ENCODE data around the gene TMEM126A.
"Not testable (repeated sequence)": the region's sequence is repeated elsewhere in the genome, so short reads cannot be mapped to it uniquely, and the experiment has no call there.

Gene TMEM126A

DNA sequence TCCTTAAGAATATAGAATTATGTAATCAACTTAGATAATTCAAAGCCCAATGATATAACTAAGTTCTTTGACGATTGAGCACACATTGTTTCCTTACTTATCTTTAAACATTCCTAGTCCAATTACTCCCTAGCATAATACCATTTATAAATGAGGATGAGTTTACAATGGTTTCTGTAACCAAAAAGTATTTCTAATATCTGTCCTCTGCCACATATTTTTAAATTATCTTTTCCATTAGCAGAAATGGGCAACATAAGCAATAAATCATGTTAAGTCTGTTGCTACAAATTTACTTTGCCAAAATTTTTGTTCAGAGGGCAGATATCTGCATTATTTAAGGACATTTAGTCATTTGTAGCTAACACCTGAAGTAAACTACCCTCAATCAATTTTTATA lies 10.4 kb downstream of the TMEM126A start:
- DNase-seq (ENCODE audit: low spot score), result no peak

DNA sequence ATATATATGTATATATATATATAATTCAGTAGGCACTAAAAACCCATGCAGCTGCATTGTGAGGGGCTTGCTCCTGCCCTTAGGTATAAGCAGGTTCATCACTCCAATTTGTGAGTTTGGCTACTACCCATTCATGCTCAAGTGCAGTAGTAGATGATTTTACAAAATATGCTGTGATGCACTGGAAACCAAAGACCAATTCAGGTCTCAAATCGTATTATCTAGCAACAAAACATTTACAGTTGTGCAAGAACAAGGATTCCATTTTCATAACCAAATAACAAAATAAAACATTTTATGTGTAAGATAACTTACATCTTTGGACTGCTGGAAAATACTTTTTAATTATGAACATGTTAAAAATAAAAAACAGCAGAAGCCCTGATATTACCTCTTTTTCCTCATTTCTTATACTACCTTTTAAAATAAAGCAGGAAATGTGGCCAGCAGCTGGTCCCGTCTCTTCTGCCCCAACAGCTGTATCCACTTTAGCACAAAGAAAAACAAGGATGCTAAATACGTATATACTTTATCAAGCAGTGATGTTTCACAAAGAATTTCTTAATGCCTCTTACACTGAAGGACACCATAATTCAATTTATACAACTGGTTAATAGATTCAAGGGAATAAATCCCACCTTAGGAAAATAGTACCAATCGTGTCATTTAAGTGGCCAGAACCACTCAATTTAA lies 14.4 kb downstream of the TMEM126A start:
- no peak for DNase-seq (ENCODE audit: low spot score)

DNA sequence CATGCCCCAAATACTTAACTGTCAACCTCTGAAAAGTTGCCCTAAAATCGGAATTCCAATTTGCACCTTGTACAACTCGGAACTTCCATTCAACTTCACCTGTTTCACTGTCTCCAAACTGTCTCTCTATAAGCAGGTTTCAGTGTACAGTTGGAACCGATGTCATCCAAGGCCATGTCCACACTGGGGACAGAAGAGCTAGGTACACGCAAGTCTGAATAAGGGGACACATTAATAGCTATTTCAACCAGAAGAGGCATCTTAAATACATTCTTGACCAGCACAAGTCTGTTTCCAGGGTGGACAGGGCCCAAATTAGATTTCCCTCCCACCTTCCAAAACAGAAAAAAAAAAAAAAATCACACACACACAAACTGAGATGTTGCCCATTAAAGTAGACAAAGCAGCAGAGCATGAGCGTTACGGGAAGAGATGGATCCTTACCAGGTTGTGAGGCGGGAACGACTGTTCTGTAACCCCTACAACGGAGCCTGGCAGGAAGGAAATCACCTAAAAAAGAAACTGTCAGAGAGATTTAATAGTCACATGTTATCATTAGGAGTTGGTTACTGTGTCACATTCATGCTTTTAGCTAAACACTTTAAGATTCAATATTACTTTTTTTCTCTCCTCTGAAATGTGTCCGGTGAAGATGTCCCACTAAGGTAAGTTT lies 15.4 kb downstream of the TMEM126A start:
- peak; percentile 12 for DNase-seq (ENCODE audit: low spot score)

DNA sequence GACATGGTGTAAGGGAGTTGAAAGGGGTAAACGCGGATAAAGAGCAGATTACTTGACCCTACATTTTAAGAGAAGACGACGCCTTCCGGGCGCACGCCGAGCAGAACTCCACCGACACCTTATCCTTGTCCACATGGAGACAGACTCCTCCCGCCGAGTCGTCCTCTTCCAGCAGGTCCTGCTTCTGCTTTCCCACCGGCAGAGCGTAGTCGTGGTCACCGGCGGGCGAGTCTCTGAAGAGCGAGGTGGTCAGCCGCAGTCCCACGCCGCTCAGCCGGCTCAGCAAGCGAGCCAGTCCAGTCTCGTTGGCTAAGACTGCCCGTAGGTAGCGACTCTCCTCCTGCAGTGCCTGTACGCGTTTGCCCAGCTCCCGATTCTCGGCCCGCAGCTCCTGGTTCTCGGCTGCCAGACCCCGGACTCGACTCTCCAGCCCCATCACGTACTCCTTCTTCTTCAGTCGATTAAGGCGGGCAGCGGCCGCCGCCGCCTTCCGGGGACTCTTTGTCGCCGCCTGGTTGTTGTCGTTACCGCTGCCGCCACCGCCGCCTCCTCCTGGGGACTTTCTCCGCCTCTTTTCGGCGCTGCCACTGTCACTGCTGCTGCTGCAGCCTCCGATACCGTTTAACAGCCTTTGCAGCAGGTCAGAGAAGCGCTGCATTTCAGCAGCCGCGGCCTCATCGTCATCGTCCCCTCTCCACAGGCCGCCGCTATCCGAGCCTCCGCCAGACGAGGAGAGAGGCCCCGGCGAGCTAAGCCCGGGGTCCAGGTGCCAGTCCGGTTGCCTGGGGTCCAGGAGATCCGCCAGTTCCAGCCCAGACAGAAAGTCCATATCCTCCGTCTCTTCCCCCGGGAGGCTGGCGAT lies 16.2 kb downstream of the TMEM126A start:
- peak; percentile 62 for DNase-seq (ENCODE audit: low spot score)

DNA sequence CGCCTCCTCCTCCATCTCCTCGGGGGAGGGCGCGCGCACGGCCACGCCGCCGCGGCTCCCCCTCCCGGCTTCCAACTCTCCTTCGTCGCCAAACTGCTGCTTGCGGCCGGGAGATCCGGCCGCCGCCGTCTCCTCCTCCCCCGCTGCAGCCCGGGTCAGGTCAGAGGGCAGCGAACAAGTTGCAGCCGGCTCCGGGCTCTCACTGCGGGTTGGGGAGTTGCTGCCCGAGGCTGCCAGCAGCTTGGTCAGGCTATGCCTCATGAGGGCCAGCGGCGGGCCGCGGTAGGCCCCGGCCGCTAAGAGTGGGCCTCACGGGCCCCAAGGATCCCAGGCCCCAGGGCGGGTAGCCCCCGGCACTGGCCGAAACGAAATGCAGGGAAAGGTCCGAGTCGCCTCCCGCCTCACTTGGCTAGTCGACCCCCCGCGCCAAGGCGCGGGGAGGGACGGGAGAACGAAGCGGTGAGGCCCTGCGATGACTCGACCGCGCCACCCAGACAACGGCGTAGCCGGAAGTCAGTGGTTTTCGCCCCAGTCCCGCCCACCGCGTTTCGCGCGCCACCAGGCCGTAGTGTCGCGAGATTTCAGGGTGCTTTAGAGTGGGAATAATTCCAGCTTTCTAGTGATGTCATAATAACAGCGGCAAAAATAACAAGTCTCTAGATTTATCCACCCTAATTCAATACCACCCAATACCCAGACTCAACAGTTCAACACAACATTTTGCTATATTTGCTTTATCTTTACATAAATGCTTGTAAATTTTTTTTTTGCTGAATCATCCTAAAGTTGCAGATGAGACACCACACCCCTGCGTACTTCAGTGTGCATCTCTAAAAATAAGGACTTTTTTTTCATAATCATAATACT lies 17.1 kb downstream of the TMEM126A start, which contains the start of gene CREBZF:
Gene CREBZF (minus strand): TSS at position 515 of the 867 bp plus-strand sequence. CDS start 254 bp downstream, at position 261.
- peak; percentile 95 for DNase-seq (ENCODE audit: low spot score)

DNA sequence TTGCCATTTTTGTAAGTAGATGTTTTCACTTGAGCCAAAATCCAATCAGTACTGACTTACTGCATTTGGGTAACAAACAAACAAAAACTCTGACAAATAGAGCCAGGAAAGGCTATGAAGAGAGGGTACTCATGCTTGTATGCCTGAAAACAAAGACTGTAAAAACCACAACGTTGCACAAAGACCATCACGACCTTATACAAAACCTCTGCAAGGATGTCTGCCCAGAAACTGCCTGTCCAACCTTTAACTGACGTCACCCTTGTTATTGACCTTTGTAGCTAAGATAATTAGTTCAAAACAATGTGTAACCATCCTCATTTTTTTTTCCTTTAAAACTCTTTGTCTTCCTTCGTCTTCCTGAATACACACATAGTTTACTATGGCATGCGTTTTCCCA lies 18.0 kb downstream of the TMEM126A start:
- DNase-seq (ENCODE audit: low spot score), result no peak

DNA sequence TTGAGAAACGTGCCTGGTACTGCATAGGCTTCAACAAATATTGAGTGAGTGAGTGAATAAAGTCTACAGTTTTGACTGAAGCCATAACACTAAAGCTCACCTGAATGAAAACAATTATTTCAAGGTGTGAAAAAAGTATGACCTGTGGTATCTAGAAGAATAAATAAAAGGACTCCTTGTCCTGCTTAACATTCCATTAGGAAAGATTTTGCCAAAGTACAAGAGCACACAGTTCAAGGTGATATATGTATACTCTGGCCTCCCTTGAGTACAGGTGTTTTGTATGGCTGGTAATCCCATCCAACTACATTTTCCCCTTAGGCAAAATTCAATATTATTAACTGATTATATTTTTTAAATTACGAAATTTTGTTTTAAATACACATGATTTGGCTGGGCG lies 18.9 kb downstream of the TMEM126A start:
- DNase-seq (ENCODE audit: low spot score), result no peak

DNA sequence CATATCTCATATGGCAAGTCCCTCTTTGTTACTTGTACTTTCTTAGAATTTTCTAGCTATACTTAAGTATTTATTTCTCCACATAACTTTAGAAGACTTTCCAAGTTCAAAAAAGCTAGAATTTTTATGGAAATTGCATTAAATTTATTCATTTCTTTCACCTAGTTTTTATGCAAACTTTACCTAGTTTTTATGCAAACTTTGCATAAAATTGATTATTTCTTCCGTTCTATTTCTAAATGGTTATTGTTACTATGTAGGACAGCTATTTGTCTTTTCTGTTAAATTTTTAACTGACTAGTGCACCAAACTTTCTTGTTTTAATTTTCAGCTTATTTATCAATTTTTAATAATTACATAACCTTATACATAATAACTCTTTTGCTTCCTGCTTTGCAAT lies 20.4 kb downstream of the TMEM126A start:
- DNase-seq (ENCODE audit: low spot score), result no peak

DNA sequence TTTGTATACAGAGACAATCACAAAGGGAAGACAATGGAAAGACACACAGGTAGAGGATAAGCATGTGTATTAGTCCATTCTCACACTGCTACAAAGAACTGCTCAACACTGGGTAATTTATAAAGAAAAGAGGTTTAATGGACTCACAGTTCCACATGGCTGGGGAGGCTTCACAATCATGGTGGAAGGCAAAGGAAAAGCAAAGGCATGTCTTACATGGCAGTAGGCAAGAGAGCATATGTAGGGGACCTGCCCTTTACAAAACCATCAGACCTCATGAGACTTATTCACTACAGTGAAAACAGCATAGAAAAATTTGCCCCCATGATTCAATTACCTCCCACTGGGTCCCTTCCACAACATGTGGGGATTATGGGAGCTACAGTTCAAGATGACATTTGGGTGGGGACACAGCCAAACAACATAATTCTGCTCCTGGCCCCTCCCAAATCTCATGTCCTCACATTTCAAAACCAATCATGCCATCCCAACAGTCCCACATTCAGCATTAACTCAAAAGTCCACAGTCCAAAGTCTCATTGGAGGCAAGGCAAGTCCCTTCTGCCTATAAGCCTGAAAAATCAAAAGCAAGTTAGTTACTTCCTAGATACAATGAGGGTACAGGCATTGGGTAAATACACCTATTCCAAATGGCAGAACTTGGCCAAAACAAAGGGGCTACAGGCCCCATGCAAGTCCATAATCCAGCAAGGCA lies 23.3 kb downstream of the TMEM126A start:
- not testable (repeated sequence) for DNase-seq (ENCODE audit: low spot score)

DNA sequence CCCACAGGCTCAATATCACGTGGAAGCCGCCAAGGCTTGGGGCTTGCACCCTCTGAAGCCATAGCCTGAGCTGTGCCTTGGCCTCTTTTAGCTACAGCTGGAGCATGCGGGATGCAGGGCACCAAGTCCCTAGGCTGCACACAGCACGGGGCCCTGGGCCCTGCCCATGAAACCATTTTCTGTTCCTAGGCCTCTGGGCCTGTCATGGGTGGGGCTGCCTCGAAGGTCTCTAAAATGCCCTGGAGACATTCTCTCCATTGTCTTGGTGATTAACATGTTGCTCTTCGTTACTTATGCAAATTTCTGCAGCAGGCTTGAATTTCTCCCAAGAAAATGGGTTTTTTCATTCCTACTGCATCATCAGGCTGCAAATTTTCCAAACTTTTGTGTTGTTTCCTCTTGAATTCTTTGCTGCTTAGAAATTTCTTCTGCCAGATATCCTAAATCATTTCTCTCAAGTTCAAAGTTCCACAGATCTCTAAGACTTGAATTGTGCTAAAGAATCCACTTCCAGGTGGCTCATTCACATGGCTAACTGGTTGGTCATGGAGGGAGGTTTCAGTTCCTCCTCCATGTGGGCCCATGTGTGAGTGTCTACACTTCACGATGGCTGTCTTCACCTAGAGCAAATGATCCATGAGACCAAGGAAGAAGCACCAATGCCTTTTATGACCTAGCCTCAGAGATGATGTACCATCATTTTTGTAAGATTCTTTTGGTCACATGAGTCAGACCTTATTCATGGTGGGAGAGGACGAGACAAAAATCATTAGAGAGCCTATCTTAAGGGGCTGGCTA lies 24.5 kb downstream of the TMEM126A start:
- DNase-seq (ENCODE audit: low spot score), result no peak

DNA sequence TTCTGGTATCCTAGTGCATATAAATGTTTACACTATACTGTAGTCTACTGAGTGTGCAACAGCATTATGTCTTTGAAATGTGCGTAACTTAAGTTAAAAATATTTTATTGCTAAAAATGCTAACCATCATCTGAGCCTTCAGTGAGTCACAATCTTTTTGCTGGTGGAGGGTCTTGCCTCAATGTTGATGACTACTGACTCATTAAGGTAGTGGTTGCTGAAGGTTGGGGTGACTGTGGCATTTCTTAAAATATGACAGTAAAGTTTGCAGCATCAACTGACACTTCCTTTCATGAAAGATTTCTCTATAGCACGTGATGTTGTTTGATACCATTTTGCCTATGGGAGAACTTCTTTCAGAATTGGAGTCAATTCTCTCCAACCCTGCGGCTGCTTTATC lies 25.6 kb downstream of the TMEM126A start:
- DNase-seq (ENCODE audit: low spot score), result no peak

DNA sequence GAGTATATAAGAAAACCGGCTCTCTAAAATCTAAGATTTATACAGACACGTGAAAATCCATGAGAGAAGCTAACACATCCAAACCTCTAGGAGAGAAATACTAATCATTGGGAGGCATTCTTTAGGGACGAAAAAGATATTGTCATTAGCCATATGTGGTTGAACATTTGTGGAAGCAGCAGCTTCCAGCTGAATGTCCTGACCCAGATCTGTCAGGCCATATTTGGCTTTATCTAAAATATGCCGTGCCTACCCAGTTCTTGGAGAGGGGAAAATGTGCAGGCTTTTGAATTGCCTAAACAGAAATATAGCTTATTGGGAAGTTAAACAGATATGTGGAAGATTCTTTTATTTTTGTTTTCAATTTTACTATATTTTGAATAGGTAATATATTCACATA lies 31.8 kb downstream of the TMEM126A start:
- no peak for DNase-seq (ENCODE audit: low spot score)

DNA sequence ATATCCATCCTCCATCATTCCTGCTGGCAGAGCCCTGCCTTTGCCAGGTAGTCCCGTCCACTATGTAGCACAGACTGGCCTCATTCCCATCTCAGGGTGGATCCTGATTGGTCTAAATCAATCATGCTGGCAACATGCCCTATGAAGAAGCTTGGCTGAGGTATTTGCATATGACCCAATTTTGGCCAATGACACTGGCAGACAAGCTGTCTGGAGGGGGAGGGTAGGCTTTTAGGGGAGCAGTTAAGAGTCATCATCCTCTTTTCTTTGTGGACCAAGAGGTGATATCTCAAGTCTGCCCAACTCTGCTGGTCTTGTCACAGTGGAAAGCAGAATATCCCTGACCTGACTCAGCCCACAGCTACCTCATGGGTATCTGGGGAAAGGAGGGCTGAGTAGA lies 33.1 kb downstream of the TMEM126A start:
- no peak for DNase-seq (ENCODE audit: low spot score)

DNA sequence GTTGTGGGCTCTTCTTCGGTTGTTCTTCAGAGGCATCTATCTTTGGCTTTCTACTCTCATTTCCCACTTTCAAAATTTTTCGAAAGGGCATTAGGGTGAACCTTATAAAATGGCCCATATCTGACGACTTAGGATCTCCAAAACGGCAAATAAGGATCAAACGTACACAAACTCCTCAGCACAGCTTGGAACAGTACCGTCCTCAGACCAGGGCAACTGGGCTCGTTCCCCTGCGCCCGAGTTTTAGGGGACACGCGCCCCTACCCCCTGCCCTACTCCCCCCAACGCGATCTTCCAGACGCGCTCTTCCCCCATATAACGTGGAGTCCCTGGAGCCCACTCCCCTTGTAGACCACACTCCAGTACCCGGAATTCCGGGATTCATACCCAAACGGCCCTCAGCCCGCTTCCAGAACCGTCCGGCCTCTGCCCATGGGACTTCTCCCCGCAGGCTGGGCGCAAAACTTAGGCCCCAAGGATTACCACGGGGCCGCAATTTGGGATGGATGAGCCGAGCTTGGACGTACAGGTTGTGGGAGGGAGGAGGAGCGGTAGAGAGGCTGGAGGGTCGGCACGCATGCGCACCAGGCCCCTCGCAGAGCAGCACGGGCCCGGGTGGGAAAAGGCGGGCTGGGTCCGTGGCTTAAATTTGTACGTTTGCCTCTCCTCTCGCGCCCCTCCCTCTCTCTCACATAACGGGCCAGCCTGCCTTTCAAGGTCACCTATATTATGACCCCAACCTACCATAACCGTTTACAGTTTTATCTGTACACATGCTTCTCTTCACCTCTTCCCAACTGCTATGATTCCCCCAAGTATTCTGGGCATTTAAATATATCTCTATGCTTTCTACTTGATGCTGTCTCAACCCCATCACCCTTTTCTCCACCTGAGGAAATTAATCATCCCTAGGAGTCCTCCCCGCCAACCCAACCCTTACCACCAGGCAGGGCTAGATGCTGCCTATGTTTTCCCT lies 34.9 kb downstream of the TMEM126A start:
- DNase-seq (ENCODE audit: low spot score), result peak; percentile 79

DNA sequence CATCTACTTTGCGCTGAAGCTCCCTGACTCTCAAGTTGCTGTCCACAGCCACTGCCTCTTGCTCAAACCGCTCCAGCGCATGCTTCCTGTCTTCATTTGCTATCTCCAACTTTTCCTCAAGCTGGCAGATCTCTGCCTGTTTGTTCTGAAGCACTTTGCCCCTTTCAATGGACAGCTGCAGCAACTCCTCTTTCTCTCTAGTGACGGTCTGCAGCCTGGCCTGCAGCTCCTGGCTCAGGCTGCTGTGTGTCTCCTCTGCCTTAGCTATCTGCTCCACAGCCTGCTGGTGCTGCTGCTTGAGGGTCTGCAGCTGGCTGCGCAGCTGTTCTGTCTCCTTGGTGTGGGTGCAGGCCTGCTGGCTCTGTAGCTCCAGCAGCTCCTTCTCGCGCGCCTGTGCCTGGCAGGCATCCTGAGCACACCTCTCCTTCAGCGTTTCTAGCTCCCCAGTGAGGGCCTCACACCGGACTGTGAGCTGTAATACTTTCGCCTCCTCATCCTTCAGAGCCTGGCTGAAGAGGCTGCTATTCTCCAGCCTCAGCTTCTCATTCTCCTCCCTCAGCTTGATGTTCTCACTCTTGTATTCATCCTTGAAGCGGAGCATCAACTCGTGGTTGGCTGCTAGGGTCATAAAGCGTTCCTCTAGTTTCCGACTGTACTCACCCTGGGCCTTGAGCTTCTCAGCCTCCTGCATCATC lies 37.5 kb downstream of the TMEM126A start:
- peak; percentile 26 for DNase-seq (ENCODE audit: low spot score)

DNA sequence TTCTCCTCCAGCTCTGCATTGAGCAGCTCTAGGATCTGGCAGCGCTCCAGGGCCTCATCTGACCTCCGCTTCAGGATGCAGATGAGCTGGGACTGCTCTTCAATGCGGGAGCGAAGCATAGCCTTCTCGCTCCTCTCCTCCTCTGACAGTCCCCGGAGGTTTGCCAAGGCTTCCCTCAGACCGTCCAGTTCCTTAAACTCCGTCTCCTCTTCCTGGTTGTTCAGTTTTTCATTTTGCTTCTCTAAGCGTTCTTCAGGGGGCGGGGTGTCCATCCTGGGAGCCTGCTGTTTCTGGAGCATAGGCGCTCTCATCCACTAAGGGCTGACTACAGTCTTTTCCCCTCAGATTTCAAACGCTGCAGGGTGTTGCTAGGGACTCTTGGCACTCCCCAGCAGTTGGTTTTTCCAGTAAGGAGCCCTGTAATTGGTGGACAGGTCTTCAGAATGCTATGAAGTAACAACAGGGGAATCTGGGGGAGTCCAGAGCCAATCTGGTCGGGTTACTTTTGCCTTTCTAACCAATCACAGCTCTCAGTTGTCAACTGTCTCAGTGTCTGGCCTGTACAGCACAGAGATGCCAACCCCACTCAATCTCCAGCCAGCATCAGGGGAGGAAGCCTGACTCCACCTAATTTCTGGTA lies 38.2 kb downstream of the TMEM126A start, which contains the start of gene CCDC89:
Gene CCDC89 (minus strand): TSS at position 376 of the 640 bp plus-strand sequence. CDS start 65 bp downstream, at position 311.
- peak; percentile 96 for DNase-seq (ENCODE audit: low spot score)

DNA sequence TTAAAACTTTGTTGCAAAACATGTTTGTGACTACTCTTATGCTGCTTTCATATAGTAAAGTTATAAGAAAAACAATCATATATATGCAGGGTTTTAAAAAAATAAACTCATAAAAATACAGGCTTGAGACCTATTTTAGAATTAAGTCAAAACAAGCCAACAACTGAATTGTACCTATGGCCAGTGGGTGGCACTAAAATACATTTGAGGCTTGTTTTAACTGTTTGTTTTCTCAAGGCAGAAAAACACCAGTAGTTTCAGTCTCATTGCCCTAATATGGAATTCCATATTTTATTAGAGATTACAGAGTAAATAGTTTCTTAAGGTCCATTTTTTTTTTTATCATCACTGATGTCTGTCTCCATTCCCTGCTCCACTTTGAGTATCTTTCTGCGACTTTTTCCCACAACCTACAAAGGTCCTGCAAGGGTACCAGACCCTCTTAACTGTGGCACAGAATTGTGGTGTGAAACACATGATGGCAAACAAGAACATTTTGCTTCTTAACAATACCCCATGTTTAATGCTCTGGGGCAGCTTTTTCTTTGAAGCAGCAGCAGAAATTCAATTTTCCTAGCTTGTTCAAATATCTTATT lies 46.7 kb downstream of the TMEM126A start:
- DNase-seq (ENCODE audit: low spot score), result peak; percentile 22
